HG03469 (cell line): ENCODE measurements around the gene SMCO4.

ENCODE experiments used
- ATAC-seq: cut with Tn5 transposase; IDR thresholded peaks from one replicate; pipeline ENCODE4 v1.9.1; 2021; ENCODE audit warnings: mild to moderate bottlenecking, moderate library complexity, moderate number of reproducible peaks; ENCODE audit not compliant: unreplicated experiment

Gene SMCO4

GRCh38 chr11:93510196-93510873 lies 32.9 kb downstream of the SMCO4 start:
- no peak for ATAC-seq

DNA sequence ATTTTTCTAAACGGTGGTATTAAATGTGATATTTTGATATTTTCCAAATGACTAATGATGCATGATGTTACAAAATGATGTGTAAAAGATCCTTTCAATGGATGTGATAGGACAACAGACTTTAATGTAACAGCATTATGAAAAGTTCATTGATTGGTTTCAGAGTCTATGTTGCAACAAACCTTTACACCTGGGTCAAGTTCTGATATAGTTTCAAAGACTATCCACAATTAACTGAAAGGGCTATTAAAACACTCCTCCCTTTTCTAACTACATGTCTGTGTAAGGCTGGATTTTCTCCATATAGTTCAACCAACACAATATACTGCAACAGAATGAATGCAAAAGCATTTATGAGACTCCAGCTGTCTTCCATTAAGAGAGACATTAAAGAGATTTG lies 35.7 kb downstream of the SMCO4 start:
- ATAC-seq: no peak

DNA sequence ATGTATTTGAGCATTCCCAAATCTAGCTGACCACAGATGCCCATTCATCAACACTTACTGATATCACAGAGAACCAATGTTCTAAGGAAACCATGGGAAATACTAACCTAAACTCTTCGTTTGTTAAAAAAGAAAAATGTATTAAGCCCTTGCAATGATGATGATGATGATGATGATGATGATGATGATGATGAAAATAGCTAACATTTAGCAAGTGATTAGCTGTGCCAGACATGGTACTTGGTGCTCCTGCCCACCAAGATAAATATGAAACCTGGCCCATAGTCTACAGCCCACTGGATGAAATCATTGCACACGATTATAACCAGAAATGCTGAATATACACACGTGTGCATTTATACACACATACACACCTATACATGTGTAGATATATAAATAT lies 37.5 kb downstream of the SMCO4 start:
- no peak for ATAC-seq

- ATAC-seq: no peak
Measured at GRCh38 chr11:93504110-93505095, 38.8 kb downstream of the SMCO4 start.

DNA sequence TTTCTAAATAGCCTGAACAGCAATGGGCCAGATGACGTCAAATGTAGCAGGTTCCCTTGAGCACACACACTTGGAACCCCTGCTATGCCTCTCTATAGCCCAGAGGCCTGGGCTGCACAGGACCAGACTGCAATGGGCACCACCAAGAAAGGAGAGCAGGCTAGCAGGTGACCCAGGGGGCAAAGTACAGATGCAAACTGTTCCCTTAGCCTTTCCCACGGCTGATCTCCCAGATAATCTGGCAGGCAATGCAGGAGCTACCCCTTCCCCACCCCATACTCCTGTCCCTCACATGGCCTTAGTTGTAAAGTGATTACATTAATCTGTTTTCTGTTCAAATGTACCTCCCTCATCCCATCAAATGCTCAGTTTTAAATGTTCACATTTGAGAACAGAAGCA lies 41.3 kb downstream of the SMCO4 start:
- no peak for ATAC-seq

- no peak for ATAC-seq
Measured at GRCh38 chr11:93500759-93501158, 42.4 kb downstream of the SMCO4 start.

- ATAC-seq: no peak
Measured at GRCh38 chr11:93498641-93499040, 44.5 kb downstream of the SMCO4 start.

DNA sequence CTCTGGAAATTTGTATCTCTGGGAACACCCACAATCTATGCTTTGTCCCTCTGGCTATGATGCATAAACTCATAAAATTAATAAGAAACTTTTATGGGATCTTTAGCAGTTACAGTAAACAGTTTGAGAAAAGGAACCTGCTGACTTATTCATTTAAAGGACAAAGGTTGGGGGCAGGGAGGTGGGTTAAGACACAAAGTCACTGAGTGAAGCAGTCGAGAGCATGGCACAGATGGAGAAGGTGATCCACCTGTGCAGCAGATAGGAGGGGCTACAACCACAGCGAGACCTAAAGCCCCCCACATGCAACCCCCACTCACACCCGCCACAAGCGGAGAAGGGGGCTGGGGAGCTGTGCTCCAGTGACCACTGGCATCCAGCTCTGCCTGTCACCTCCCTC lies 45.0 kb downstream of the SMCO4 start:
- ATAC-seq: no peak

- ATAC-seq: no peak
Measured at GRCh38 chr11:93497596-93497995, 45.6 kb downstream of the SMCO4 start.

DNA sequence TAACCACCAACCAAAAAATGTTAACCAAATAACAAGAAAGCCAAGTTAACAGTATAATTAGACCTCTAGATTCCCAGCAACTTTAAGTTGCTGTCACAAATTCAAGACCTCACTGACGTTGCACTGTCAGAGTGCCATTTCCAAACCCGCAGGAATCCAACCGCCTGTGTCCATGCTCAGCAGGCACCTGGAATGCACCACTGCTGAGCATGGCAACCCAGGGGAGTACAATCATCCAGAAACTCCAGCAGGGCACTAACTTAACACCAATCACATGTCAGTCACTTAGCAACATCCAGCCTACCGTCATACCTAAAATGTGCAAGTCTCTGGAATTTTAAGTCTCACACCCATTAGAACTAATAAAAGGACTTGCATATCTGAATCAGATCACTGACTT lies 48.8 kb downstream of the SMCO4 start:
- ATAC-seq: no peak

DNA sequence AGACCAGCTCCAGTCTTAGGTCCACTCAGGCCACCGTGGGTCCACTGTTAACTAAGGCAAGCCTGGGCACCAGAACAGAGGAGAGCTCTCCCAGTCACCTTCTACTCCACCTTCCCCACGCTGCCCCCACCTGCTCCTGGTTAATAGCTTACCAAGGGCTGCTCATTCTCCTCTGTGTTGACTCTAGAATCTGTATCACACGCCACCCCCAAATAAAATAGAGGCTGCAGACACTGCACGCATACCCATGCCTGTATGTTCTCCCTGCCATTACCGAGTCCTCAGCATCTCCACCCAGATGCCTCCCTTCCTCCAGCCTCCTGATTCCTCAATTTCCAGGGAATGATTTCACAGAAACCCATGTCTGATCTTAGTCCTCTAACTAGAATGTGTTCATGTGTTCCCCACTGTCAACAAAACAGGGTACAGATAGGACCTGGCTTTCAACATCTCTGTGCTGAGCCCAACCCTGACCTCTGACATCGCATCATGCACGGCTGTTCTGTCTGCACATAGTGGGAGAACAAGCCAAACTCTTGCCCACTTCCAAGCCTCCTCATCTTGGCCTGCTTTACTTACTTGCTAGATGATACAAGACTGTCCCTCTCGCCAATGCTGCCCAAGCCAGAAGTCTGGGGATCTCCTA lies 49.8 kb downstream of the SMCO4 start:
- no peak for ATAC-seq

DNA sequence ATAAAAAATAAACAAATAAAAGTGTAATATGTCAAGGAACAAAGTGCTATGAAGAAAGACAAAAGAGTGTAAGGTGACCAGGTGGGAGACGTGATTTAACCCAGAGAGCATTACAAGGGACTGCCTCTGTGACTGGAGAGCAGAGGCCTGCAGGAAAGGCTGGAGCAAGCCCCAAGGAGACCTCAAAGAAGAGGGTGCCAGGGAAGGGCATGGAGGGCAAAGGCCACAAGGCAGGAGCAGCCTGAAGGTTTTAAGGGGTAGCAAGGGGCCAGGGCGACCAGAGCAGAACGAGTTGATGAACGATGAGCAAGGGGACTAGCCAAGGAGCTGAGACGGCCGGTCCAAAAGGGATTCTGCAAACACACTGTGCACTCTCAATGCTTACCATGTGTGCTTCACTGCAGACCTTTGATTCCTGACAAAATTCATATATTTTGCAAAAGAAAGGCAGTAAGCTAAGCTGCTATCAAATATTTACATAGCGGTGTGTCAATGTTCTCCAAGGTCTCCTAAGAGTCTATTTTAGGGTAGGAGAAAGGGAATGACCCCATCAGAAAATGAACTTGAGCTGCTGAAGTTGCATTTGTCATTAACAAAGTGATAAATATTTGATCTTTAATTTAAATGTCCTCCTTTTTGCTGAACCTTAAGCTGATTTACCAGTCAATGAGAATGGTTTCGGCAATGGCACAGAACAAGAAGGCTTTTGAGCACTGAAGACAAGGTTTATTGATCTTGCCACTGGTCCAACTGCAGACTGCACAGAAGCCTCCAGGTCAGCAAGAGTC lies 50.5 kb downstream of the SMCO4 start:
- ATAC-seq: no peak

DNA sequence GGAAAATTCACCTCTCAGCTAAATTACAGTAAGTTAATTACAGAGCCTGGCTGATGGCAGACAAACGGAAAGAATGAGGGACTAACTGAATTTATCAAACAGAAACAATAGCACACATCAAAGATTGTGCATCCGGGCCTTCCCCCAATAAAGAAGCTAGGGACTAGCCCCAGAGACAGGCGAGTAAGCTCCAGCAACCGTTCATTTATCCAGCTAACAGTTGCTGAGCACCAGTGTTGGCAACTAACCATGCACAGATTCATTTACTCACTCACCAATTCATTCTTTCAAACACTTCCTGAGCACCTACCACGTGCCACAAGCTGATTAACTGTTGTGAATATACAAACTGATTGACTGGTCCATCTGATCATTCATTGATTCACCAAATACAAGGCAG lies 51.2 kb downstream of the SMCO4 start:
- no peak for ATAC-seq

GRCh38 chr11:93490996-93491618 lies 52.1 kb downstream of the SMCO4 start:
- no peak for ATAC-seq

- no peak for ATAC-seq
Measured at GRCh38 chr11:93489841-93490240, 53.4 kb downstream of the SMCO4 start.

DNA sequence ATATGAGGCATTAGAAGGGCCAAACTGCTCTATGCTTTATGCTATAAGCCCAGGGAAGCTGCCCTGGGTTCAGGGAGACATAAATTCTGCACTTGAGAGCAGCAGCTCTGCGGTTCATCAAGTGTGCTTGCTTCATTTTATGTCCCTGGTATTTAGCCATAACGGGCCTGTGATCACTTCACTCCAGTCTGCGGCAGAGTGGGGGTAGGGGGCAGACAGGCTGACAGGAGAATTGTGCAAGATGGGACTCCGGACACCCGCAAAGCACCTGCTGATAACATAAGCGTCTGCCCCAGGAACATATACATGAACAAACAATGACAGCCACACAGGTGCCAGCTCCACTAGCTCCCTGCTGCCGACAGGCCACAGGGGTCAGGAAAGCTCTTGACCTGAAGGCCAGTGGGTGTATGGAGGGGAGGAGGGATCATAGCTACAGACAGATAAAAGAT lies 56.1 kb downstream of the SMCO4 start:
- no peak for ATAC-seq

- ATAC-seq: no peak
Measured at GRCh38 chr11:93485983-93486382, 57.2 kb downstream of the SMCO4 start.

- ATAC-seq: no peak
Measured at GRCh38 chr11:93484716-93485115, 58.5 kb downstream of the SMCO4 start.

DNA sequence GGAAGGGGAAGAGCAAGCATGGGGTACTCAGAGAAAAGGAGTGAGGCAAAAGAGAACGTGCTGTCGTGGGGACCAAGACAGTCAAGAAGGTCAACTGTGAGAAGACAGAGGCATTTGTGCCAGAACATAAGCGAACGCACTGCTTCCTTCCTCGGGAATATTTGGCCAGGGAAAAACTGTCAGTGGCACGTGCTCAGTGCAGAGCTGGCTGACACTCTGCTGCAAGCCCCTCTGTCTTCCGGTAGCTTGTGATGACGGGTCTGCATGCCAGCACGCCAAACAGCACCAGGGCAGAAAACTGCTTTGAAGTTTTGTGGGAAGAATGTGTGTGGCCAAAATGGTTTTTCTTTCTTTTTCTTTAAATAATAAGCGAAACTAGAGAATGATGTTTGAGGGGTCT lies 60.6 kb downstream of the SMCO4 start:
- ATAC-seq: no peak

GRCh38 chr11:93481696-93482095 lies 61.5 kb downstream of the SMCO4 start:
- ATAC-seq: no peak
